Activated CD4-positive, alpha-beta T cell treated with anti-CD3 and anti-CD28 coated beads, Interleukin-2, amount 50 U/mL, for 24 hours (primary cell): ENCODE data around the gene ATG9A.

Experiments
- DNase-seq, 2 donors: peaks; one replicate each; pipeline ENCODE4 v3.0.0-alpha.2; 2020; ENCODE audit warnings: low read depth in 1 of 2, low spot score in 1 of 2

Gene ATG9A

DNA sequence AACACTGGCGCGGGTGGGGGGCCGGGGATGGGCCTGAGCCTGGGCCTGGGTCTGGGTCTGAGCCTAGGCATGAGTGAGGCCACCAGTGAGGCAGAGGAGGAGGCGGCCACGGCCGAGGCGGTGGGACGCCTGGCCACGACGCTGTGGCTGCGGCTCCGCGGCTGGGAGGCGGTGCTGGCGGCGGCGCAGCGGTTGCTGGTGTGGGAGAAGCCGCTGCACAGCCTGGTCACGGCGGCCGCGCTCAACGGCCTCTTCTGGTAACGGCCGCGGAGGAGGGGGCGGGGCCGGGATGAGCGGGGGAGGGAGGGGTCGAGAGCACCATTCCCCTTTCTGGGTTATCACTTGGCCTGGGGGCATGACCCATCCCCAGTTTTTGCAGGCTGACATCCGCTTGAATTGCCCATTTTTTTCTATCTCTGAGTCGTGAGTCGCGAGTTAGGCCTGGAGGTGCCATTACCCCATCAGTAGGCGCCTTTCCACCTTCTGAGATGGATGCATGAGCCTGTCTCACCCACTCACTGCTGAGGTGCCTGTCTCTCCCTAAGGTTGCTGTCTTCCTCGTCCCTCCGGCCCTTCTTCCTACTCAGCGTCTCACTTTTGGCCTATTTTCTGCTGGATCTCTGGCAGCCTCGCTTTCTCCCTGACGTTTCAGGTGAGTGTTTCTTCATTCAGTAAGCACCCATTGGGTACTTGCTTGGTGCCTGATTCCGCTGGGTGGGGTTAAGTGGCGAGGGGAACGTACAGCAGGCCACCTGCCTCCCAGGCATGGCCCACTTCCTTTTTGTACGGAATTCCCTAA, 50.9 kb downstream of the ATG9A start:
- no peak for DNase-seq

DNA sequence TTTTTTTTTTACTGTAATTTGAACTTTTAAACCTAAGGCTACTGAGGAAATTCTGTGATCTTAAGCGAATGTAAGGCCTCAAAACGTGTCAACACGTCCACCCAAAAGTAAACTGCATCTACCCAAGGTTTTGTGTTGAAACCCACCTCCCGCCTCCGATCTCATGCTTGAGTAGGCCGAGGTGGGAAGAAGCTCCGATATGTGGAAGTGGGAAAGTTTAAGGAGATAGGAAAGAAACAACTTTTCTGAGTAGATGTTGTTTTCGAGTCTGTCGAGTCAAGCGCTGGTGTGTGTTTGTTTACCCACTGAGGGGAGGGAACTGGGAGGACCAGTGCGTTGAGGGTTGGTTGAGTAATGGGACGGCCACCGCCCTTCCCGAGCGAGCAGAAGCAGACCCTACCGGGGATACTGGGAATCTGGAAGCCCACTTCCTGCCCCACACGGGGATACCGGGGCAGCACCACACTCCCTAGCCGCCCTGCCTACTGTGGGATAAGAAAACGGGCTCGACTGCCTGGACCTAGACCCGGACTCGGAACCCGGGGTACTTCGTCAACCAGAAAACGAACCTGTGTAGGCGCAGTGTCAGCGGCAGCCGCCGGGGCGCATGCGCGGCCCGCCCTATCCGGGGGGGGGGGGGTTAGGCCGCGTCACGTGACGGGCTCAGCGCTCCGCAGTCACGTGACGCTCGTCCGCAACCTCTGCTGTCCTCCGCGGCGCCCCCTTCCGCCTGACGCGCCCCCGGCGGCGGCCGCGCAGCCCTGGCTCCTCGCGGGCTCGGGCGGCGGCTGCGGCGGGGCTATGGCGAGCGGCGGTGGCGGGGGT, 51.7 kb downstream of the ATG9A start, which contains the start of gene RETREG2:
TSS of gene RETREG2 (plus strand) at position 724 of the 825 bp plus-strand sequence. CDS start at position 802, 78 bp downstream.
- peak; percentile 58 to 71 for DNase-seq

DNA sequence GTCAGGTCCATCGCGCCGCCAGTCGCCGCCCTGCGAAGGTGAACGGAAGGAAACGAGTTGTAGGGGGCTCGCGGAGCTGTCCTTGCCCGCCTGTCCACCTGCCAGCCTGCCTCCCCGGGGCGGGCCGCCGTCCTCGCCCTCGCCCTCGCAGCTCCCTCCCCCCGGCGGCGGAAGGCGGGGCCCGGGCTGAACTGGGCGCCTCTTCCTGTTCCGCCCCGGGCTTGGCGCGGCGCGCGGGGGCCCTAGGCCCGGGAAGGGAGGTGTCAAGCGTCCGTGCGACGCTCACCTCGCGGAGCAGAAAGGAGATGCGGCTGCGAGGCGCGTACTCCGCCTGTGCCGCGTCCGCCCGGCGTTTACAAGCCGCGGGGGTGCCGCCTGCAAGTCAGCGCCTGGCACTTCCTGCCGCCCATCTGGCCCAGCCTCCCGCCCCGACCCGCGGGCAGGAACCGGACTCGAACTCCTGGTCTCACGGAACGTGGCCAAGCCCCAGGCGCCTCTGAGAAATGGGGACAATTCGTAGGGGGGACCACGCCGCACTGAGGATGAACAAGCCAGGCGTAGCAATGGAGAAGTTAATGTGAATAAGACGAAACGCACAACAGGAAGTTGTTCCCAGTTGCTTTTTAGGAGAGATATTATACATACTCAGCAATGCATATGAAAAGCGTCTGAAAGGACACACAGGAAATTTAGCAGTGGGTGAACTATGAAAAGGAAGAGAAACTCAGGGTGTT, 52.5 kb downstream of the ATG9A start, which contains the start of gene CNPPD1:
TSS of gene CNPPD1 (minus strand) at position 108 of the 734 bp plus-strand sequence. CDS start at position 11, 97 bp downstream.
- peak; percentile 62 to 78 for DNase-seq

- DNase-seq = no peak
Observed at GRCh38 chr2:219175928-219176817, 53.3 kb downstream of the ATG9A start.

GRCh38 chr2:219175486-219175885, 54.0 kb downstream of the ATG9A start:
- DNase-seq = no peak

GRCh38 chr2:219174801-219175200, 54.6 kb downstream of the ATG9A start:
- no peak for DNase-seq

GRCh38 chr2:219174146-219174545, 55.3 kb downstream of the ATG9A start:
- no peak for DNase-seq

DNA sequence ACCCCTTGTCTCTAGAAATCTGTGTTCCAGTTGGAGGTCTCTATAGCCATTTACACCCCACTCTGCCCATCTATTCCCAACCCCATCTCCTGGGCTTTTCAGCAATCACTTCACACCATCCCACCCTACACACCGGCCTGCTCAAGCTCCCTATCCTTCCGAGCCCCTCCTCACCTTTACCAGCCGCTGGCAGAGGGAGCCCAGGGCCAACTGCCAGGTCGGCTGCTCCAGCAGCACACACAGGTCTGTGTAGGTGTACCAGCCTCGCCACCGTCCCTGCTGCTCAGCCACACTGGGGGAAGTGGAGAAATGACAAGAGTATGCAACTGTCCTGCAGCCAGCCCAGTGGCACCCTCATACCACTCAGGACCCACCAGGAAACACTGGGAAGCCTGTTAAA, 56.3 kb downstream of the ATG9A start:
- no peak for DNase-seq

DNA sequence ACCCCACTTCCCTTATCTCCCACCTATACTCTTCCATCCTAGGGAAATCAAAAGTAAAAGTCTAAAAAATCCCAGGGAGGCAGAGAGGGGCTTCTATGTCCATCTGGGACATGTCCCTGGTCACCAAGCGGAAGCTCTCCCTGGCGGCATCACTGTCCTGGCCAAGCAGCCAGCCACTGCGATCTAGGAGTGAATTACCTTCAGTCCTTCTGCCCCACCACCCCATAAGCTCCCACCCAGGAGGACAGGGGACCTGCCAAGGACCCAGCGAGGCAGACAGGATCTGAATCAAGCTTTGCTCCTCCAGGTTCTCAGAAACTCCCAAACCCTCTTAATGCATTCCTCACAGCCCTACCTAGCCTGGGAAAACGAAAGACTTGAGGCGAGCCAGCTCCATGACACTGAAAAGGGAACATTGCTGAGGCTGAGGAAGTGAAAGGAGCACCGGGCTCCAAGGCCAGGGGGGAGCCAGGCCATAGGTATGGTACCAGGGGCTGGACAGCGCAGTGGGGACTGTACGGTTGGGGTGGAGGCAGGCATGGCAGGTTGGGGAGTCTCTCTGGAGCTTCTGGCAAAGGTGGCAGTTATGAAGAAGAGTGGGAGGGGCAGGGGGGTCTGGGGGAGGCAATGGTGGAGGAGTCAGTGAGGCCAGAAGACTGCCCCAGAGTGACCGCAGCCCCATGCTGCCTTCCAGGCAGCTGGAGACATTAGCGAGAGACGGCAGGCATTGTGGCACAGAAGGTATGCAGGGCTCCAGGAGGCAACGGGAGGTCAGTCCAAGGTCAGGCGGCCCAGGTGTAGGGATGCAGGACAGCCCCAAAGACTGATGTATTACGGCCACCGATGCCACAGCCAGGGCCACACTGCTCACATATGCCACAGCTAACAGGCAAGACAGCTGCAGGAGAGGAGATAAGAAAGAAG, 56.9 kb downstream of the ATG9A start:
- DNase-seq = no peak

GRCh38 chr2:219171231-219171651, 58.2 kb downstream of the ATG9A start:
- peak in 1 of 2 donors; percentile 15 for DNase-seq

GRCh38 chr2:219169930-219170654, 59.3 kb downstream of the ATG9A start, which contains the start of gene SLC23A3:
SLC23A3 (minus strand) TSS chr2:219170029; CDS start chr2:219169984, 45 bp downstream.
- no peak for DNase-seq
